Glomerular visceral epithelial cell (primary cell): ENCODE data around the gene ACOXL.

ENCODE experiments used
- DNase-seq: peaks from one replicate; pipeline ENCODE4 v3.0.0-alpha.2; 2016; ENCODE audit errors: extremely low spot score

Gene ACOXL

GRCh38 chr2:111116011-111116746 lies 383.8 kb downstream of the ACOXL start:
- DNase-seq, result no peak

GRCh38 chr2:111116843-111117597 lies 384.6 kb downstream of the ACOXL start:
- DNase-seq, result peak; percentile 85

- DNase-seq, result peak; percentile 63
Observed at GRCh38 chr2:111117598-111118480, 385.5 kb downstream of the ACOXL start.

GRCh38 chr2:111118481-111118980 lies 386.2 kb downstream of the ACOXL start:
- no peak for DNase-seq

GRCh38 chr2:111118981-111119821 lies 386.8 kb downstream of the ACOXL start:
- no peak for DNase-seq

GRCh38 chr2:111119822-111120252 lies 387.5 kb downstream of the ACOXL start:
- no peak for DNase-seq

- DNase-seq, result peak; percentile 97
Observed at GRCh38 chr2:111120253-111121027, 388.1 kb downstream of the ACOXL start, which contains the start of gene BCL2L11. BCL2L11 (plus strand) TSS chr2:111120914; CDS start chr2:111123746, 2,832 bp downstream.

GRCh38 chr2:111121028-111121827 lies 388.9 kb downstream of the ACOXL start:
- DNase-seq, result peak; percentile 57

GRCh38 chr2:111121828-111122630 lies 389.7 kb downstream of the ACOXL start:
- peak; percentile 93 for DNase-seq

- peak; percentile 70 for DNase-seq
Observed at GRCh38 chr2:111122631-111123421, 390.5 kb downstream of the ACOXL start.

- DNase-seq, result no peak
Observed at GRCh38 chr2:111123751-111124150, 391.4 kb downstream of the ACOXL start.

GRCh38 chr2:111126581-111126980 lies 394.2 kb downstream of the ACOXL start:
- DNase-seq, result no peak

- DNase-seq, result no peak
Observed at GRCh38 chr2:111127351-111127750, 395.0 kb downstream of the ACOXL start.

- no peak for DNase-seq
Observed at GRCh38 chr2:111128096-111128495, 395.7 kb downstream of the ACOXL start.

GRCh38 chr2:111133603-111134002 lies 401.2 kb downstream of the ACOXL start:
- no peak for DNase-seq

GRCh38 chr2:111134055-111134454 lies 401.7 kb downstream of the ACOXL start:
- no peak for DNase-seq

GRCh38 chr2:111135237-111135909 lies 403.0 kb downstream of the ACOXL start:
- DNase-seq, result no peak
